ENCODE measurements around the gene CNPY4.

DNA sequence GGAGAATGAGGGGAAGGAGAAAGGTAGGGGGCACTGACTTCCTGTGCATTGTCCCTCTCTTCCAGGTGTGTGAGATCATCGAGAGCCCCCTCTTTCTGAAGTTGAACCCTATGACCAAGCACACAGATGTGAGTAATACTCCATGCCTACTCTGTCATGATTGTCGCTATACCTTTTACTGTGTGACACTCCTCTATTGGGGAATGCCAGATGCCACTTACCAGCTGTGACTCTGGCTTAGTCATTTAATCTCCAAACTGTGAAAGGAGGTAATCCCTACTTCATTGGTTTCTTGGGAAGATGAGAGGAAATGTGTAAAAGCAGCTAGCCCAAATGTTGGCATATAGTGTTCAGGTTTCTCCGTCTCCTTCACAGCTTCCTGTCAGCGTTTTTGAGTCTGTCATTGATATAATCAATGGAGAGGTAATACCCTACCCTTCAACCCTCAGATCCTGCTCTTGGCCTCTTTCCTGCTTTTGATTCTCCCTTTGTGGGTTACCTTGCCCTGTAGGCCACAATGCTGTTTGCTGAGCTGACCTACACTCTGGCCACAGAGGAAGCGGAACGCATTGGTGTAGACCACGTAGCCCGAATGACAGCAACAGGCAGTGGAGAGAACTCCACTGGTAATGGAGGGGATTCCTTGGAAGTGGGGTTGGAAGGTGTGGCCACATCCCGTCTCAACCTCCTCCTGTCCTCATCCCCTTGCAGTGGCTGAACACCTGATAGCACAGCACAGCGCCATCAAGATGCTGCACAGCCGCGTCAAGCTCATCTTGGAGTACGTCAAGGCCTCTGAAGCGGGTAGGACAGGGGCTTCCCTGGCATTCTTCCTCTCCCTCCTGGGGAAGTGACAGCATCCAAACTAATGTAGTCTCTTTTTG is 28.7 kb upstream of the CNPY4 start:
- TF ChIP-seq, protein P1, sequence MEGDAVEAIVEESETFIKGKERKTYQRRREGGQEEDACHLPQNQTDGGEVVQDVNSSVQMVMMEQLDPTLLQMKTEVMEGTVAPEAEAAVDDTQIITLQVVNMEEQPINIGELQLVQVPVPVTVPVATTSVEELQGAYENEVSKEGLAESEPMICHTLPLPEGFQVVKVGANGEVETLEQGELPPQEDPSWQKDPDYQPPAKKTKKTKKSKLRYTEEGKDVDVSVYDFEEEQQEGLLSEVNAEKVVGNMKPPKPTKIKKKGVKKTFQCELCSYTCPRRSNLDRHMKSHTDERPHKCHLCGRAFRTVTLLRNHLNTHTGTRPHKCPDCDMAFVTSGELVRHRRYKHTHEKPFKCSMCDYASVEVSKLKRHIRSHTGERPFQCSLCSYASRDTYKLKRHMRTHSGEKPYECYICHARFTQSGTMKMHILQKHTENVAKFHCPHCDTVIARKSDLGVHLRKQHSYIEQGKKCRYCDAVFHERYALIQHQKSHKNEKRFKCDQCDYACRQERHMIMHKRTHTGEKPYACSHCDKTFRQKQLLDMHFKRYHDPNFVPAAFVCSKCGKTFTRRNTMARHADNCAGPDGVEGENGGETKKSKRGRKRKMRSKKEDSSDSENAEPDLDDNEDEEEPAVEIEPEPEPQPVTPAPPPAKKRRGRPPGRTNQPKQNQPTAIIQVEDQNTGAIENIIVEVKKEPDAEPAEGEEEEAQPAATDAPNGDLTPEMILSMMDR (IDR thresholded peaks at IDR 0.05): no peak
- no peak for TF ChIP-seq POLR2A (IDR thresholded peaks at IDR 0.05)
